ENCODE data around the gene IQCM. TPM values are rescaled to one million over a fixed set of nuclear protein-coding genes. Genes with fewer than 3 reads are reported as not detected.
A peak's percentile ranks its signal among the peaks of the same experiment; 100 is the strongest.

Gene IQCM
- total and polyA plus RNA-seq, 10 of the 15 experiments (the other 5 are each of a cell fraction or from before 2014, with no cell fraction given): not detected

DNA sequence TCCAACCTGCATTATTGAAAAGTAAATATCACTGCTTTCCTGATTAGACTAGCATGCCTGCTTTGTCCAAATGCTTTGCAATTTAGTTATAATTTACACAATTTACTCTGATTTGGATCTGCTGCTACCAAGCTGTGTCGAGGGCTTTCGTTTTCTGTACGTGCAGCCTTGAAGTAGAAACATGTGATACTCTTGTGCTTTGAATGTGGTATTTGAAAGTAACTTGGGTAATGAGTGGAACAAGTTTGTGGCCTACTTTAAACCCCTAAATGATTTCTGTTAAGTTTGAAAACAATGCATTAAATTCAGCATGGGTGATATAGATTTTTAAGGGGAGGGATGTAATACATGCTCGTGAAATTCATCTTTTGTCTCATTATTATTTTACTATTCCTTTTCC is 240.7 kb downstream of the IQCM start (continued):
- TF ChIP-seq TAF1 (IDR thresholded peaks at IDR 0.05; ENCODE audit: borderline replicate concordance, low read depth, low read length) (no peak), JUNB (IDR thresholded peaks at IDR 0.05) (no peak), TBL1XR1 (IDR thresholded peaks at IDR 0.05; ENCODE audit: low read depth, low read length) (no peak), RELB (IDR thresholded peaks at IDR 0.05; ENCODE audit: low read depth) (peak; percentile 70; the same call in 1 of the 2 replicates), DPF2 (IDR thresholded peaks at IDR 0.05) (peak; percentile 33; the same call in 1 of the 2 replicates), MEF2B (IDR thresholded peaks at IDR 0.05; ENCODE audit: partially characterized antibody, poor library complexity, severe bottlenecking) (peak; percentile 40), EZH2 (IDR thresholded peaks at IDR 0.05; ENCODE audit: borderline replicate concordance, control insufficient read depth, low read depth, low read length) (no peak), BCLAF1 (IDR thresholded peaks at IDR 0.05) (no peak), RB1 (IDR thresholded peaks at IDR 0.05; ENCODE audit: borderline replicate concordance) (no peak), CHD1 (IDR thresholded peaks at IDR 0.05; ENCODE audit: low read depth, low read length) (no peak), WRNIP1 (IDR thresholded peaks at IDR 0.05; ENCODE audit: borderline replicate concordance, low read depth, low read length) (no peak), NR2C2 (IDR thresholded peaks at IDR 0.05; ENCODE audit: borderline replicate concordance, control insufficient read depth, insufficient read length, low read depth) (no peak), SIN3A (IDR thresholded peaks at IDR 0.05; ENCODE audit: low read depth, low read length) (no peak)
- TF ChIP-seq, protein P1, sequence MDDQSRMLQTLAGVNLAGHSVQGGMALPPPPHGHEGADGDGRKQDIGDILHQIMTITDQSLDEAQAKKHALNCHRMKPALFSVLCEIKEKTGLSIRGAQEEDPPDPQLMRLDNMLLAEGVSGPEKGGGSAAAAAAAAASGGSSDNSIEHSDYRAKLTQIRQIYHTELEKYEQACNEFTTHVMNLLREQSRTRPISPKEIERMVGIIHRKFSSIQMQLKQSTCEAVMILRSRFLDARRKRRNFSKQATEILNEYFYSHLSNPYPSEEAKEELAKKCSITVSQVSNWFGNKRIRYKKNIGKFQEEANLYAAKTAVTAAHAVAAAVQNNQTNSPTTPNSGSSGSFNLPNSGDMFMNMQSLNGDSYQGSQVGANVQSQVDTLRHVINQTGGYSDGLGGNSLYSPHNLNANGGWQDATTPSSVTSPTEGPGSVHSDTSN (IDR thresholded peaks at IDR 0.05; ENCODE audit: insufficient replicate concordance, low read depth, low read length): no peak
- TF ChIP-seq, protein P2, sequence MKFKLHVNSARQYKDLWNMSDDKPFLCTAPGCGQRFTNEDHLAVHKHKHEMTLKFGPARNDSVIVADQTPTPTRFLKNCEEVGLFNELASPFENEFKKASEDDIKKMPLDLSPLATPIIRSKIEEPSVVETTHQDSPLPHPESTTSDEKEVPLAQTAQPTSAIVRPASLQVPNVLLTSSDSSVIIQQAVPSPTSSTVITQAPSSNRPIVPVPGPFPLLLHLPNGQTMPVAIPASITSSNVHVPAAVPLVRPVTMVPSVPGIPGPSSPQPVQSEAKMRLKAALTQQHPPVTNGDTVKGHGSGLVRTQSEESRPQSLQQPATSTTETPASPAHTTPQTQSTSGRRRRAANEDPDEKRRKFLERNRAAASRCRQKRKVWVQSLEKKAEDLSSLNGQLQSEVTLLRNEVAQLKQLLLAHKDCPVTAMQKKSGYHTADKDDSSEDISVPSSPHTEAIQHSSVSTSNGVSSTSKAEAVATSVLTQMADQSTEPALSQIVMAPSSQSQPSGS (IDR thresholded peaks at IDR 0.05; ENCODE audit: low read length): no peak
- TF ChIP-seq, protein P3, sequence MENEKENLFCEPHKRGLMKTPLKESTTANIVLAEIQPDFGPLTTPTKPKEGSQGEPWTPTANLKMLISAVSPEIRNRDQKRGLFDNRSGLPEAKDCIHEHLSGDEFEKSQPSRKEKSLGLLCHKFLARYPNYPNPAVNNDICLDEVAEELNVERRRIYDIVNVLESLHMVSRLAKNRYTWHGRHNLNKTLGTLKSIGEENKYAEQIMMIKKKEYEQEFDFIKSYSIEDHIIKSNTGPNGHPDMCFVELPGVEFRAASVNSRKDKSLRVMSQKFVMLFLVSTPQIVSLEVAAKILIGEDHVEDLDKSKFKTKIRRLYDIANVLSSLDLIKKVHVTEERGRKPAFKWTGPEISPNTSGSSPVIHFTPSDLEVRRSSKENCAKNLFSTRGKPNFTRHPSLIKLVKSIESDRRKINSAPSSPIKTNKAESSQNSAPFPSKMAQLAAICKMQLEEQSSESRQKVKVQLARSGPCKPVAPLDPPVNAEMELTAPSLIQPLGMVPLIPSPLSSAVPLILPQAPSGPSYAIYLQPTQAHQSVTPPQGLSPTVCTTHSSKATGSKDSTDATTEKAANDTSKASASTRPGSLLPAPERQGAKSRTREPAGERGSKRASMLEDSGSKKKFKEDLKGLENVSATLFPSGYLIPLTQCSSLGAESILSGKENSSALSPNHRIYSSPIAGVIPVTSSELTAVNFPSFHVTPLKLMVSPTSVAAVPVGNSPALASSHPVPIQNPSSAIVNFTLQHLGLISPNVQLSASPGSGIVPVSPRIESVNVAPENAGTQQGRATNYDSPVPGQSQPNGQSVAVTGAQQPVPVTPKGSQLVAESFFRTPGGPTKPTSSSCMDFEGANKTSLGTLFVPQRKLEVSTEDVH (IDR thresholded peaks at IDR 0.05; ENCODE audit: low read depth, partially characterized antibody): no peak
